SK-N-SH treated with all-trans-retinoic acid at 6 μM for 48 hours (cell line): ENCODE results near the gene NAPSA.

Experiments used
- BACH2 ChIP-seq: fragments of 250-450 bp; sonication (Bioruptor Pico); IDR thresholded peaks from 2 replicates; pipeline ENCODE4 v1.9.0; 2021; ENCODE audit warnings: mild to moderate bottlenecking, borderline replicate concordance
- CREB5 ChIP-seq: fragments of 250-450 bp; sonication (Bioruptor Pico); IDR thresholded peaks from 2 replicates; pipeline ENCODE4 v1.5.1; 2020; ENCODE audit warnings: low read depth, mild to moderate bottlenecking, moderate library complexity
- CSRNP3 ChIP-seq: fragments of 250-450 bp; sonication (Bioruptor Pico); IDR thresholded peaks from 2 replicates; pipeline ENCODE4 v1.5.1; 2021; ENCODE audit warnings: mild to moderate bottlenecking, moderate library complexity
- OSR1 ChIP-seq: fragments of 250-450 bp; sonication (Bioruptor Pico); IDR thresholded peaks from 2 replicates; pipeline ENCODE4 v1.8.0; 2022; ENCODE audit warnings: moderate library complexity, mild to moderate bottlenecking, inconsistent platforms
- TSHZ2 ChIP-seq: fragments of 250-450 bp; sonication (Bioruptor Pico); IDR thresholded peaks from 2 replicates; pipeline ENCODE4 v1.5.0; 2020; ENCODE audit warnings: mild to moderate bottlenecking, moderate library complexity
- ZFP3 ChIP-seq: fragments of 250-450 bp; sonication (Bioruptor Pico); IDR thresholded peaks from 2 replicates; pipeline ENCODE4 v1.5.0; 2020; ENCODE audit warnings: mild to moderate bottlenecking, moderate library complexity
- ZFP30 ChIP-seq: fragments of 450-650 bp; formaldehyde crosslinking; IDR thresholded peaks from 2 replicates; pipeline ENCODE4 v1.5.0; 2022; ENCODE audit warnings: mild to moderate bottlenecking, moderate library complexity
- ZNF565 ChIP-seq: fragments of 450-650 bp; formaldehyde crosslinking; conservative IDR thresholded peaks from 2 replicates; pipeline ENCODE4 v1.5.0; 2020; ENCODE audit warnings: low read depth, mild to moderate bottlenecking, moderate library complexity
- ZNF70 ChIP-seq: fragments of 450-650 bp; formaldehyde crosslinking; IDR thresholded peaks from 2 replicates; pipeline ENCODE4 v1.5.0; 2020; ENCODE audit warnings: mild to moderate bottlenecking, moderate library complexity
- TF ChIP-seq, protein P1 (sequence below): fragments of 250-450 bp; sonication (Bioruptor Pico); IDR thresholded peaks from 2 replicates; pipeline ENCODE4 v1.8.0; 2020; ENCODE audit warnings: mild to moderate bottlenecking, moderate library complexity, borderline replicate concordance

GRCh38 chr19:50330365-50331078 is 34.9 kb downstream of the NAPSA start:
- TF ChIP-seq TSHZ2: no peak
- no peak for TF ChIP-seq CREB5 (CRISPR knock-in tag)
- TF ChIP-seq, protein P1, sequence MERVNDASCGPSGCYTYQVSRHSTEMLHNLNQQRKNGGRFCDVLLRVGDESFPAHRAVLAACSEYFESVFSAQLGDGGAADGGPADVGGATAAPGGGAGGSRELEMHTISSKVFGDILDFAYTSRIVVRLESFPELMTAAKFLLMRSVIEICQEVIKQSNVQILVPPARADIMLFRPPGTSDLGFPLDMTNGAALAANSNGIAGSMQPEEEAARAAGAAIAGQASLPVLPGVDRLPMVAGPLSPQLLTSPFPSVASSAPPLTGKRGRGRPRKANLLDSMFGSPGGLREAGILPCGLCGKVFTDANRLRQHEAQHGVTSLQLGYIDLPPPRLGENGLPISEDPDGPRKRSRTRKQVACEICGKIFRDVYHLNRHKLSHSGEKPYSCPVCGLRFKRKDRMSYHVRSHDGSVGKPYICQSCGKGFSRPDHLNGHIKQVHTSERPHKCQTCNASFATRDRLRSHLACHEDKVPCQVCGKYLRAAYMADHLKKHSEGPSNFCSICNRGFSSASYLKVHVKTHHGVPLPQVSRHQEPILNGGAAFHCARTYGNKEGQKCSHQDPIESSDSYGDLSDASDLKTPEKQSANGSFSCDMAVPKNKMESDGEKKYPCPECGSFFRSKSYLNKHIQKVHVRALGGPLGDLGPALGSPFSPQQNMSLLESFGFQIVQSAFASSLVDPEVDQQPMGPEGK: no peak
- no peak for TF ChIP-seq ZNF70 (CRISPR knock-in tag)
- no peak for TF ChIP-seq ZFP3 (CRISPR knock-in tag)
- no peak for TF ChIP-seq OSR1
- TF ChIP-seq CSRNP3 (CRISPR knock-in tag): no peak
- TF ChIP-seq BACH2 (CRISPR knock-in tag): no peak
- no peak for TF ChIP-seq ZNF565
- TF ChIP-seq ZFP30: no peak
